ENCODE data around the gene CAB39.

CAB39 gene

GRCh38 chr2:230684270-230685168, 28.1 kb upstream of the CAB39 start:
- Histone ChIP-seq H3K27me3 (ENCODE audit: insufficient read depth, low read length) (no peaks in the 10 kb centered on the region), H3K27ac (ENCODE audit: low read depth, low read length) (no peak overlapping the region), H3K9ac (ENCODE audit: low read depth, low read length) (no peak overlapping the region), H3K36me3 (ENCODE audit: insufficient read depth, low read length) (no peaks in the 10 kb centered on the region), H3K4me1 (ENCODE audit: insufficient read depth, low read length) (peaks cover 7% of the 10 kb centered on the region; the same call in 1 of the 2 replicates), H3K4me3 (ENCODE audit: low read length) (no peak overlapping the region), H3K9me3 (ENCODE audit: insufficient read depth, low read depth, low read length) (no peaks in the 10 kb centered on the region)
- 88% methylated on average over 8 of the region's 8 CpGs for WGBS

GRCh38 chr2:230685178-230685577, 27.5 kb upstream of the CAB39 start:
- no peaks in the 10 kb centered on the region for H3K9me3 ChIP-seq (ENCODE audit: insufficient read depth, low read depth, low read length)
- no peak overlapping the region for H3K4me3 ChIP-seq (ENCODE audit: low read length)
- no peaks in the 10 kb centered on the region for H3K27me3 ChIP-seq (ENCODE audit: insufficient read depth, low read length)
- no peaks in the 10 kb centered on the region for H3K36me3 ChIP-seq (ENCODE audit: insufficient read depth, low read length)
- 78% methylated on average over 6 of the region's 6 CpGs for whole genome bisulfite sequencing
- H3K9ac ChIP-seq (ENCODE audit: low read depth, low read length): no peak overlapping the region
- peaks cover 7% of the 10 kb centered on the region; the same call in 1 of the 2 replicates for H3K4me1 ChIP-seq (ENCODE audit: insufficient read depth, low read length)
- H3K27ac ChIP-seq (ENCODE audit: low read depth, low read length): no peak overlapping the region

- Histone ChIP-seq H3K9me3 (ENCODE audit: insufficient read depth, low read depth, low read length) (no peaks in the 10 kb centered on the region), H3K27ac (ENCODE audit: low read depth, low read length) (no peak overlapping the region), H3K4me1 (ENCODE audit: insufficient read depth, low read length) (peaks cover 10% of the 10 kb centered on the region), H3K36me3 (ENCODE audit: insufficient read depth, low read length) (no peaks in the 10 kb centered on the region), H3K9ac (ENCODE audit: low read depth, low read length) (no peak overlapping the region), H3K27me3 (ENCODE audit: insufficient read depth, low read length) (no peaks in the 10 kb centered on the region), H3K4me3 (ENCODE audit: low read length) (no peak overlapping the region)
- WGBS: 78% methylated on average over 5 of the region's 5 CpGs
These were observed 25.1 kb upstream of the CAB39 start for GRCh38 chr2:230687498-230687897.

- Histone ChIP-seq H3K36me3 (ENCODE audit: insufficient read depth, low read length) (no peaks in the 10 kb centered on the region), H3K9ac (ENCODE audit: low read depth, low read length) (no peak overlapping the region), H3K27ac (ENCODE audit: low read depth, low read length) (no peak overlapping the region), H3K27me3 (ENCODE audit: insufficient read depth, low read length) (no peaks in the 10 kb centered on the region), H3K4me3 (ENCODE audit: low read length) (no peak overlapping the region), H3K4me1 (ENCODE audit: insufficient read depth, low read length) (peaks cover 10% of the 10 kb centered on the region), H3K9me3 (ENCODE audit: insufficient read depth, low read depth, low read length) (no peaks in the 10 kb centered on the region)
- WGBS: 88% methylated on average over 1 of the region's 2 CpGs
These were observed 24.2 kb upstream of the CAB39 start for GRCh38 chr2:230688490-230688889.

DNA sequence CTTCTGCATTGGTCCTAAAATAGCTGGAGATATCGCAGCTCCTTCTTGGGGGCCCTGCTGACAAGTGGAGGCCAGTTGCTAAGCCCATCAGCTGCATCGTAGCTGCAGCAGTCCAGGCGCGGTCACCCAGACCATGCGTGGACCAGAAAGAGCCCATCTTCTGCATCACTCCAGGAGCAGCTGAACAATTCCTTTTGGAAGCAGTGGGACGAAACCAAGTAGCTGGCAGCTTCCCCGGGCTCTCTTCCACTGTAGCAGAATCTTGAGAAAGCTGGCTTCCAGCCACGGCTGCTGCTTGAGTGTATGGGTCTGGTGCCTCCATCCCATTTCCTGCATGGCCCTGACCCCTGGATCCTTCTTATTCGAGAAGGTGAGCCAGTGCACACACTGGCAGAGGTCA, 22.2 kb upstream of the CAB39 start:
- WGBS: 93% methylated on average over 9 of the region's 9 CpGs
- Histone ChIP-seq H3K36me3 (ENCODE audit: insufficient read depth, low read length) (no peaks in the 10 kb centered on the region), H3K4me3 (ENCODE audit: low read length) (no peak overlapping the region), H3K4me1 (ENCODE audit: insufficient read depth, low read length) (peaks cover 10% of the 10 kb centered on the region), H3K9ac (ENCODE audit: low read depth, low read length) (no peak overlapping the region), H3K27me3 (ENCODE audit: insufficient read depth, low read length) (no peaks in the 10 kb centered on the region), H3K9me3 (ENCODE audit: insufficient read depth, low read depth, low read length) (no peaks in the 10 kb centered on the region), H3K27ac (ENCODE audit: low read depth, low read length) (no peak overlapping the region)

GRCh38 chr2:230691005-230691647, 21.5 kb upstream of the CAB39 start:
- H3K4me1 ChIP-seq (ENCODE audit: insufficient read depth, low read length): peaks cover 10% of the 10 kb centered on the region
- no peaks in the 10 kb centered on the region for H3K9me3 ChIP-seq (ENCODE audit: insufficient read depth, low read depth, low read length)
- H3K9ac ChIP-seq (ENCODE audit: low read depth, low read length): no peak overlapping the region
- WGBS: 52% methylated on average over 4 of the region's 4 CpGs
- H3K4me3 ChIP-seq (ENCODE audit: low read length): no peak overlapping the region
- H3K27me3 ChIP-seq (ENCODE audit: insufficient read depth, low read length): no peaks in the 10 kb centered on the region
- no peak overlapping the region for H3K27ac ChIP-seq (ENCODE audit: low read depth, low read length)
- H3K36me3 ChIP-seq (ENCODE audit: insufficient read depth, low read length): no peaks in the 10 kb centered on the region

- WGBS: 100% methylated on average over 1 of the region's 2 CpGs
- no peak overlapping the region for H3K4me3 ChIP-seq (ENCODE audit: low read length)
These were observed 19.9 kb upstream of the CAB39 start for GRCh38 chr2:230692760-230693159.

GRCh38 chr2:230693411-230693810, 19.2 kb upstream of the CAB39 start:
- Histone ChIP-seq H3K9me3 (ENCODE audit: insufficient read depth, low read depth, low read length) (no peaks in the 10 kb centered on the region), H3K27ac (ENCODE audit: low read depth, low read length) (no peak overlapping the region), H3K4me1 (ENCODE audit: insufficient read depth, low read length) (peaks cover 3% of the 10 kb centered on the region), H3K9ac (ENCODE audit: low read depth, low read length) (no peak overlapping the region), H3K27me3 (ENCODE audit: insufficient read depth, low read length) (no peaks in the 10 kb centered on the region), H3K4me3 (ENCODE audit: low read length) (no peak overlapping the region), H3K36me3 (ENCODE audit: insufficient read depth, low read length) (no peaks in the 10 kb centered on the region)
- WGBS: 97% methylated on average over 6 of the region's 6 CpGs

More at GRCh38 chr2:230692760-230693159, 19.9 kb upstream of the CAB39 start:
- Histone ChIP-seq H3K36me3 (ENCODE audit: insufficient read depth, low read length) (no peaks in the 10 kb centered on the region), H3K27me3 (ENCODE audit: insufficient read depth, low read length) (no peaks in the 10 kb centered on the region), H3K9me3 (ENCODE audit: insufficient read depth, low read depth, low read length) (no peaks in the 10 kb centered on the region), H3K4me1 (ENCODE audit: insufficient read depth, low read length) (peaks cover 6% of the 10 kb centered on the region), H3K27ac (ENCODE audit: low read depth, low read length) (no peak overlapping the region), H3K9ac (ENCODE audit: low read depth, low read length) (no peak overlapping the region)

DNA sequence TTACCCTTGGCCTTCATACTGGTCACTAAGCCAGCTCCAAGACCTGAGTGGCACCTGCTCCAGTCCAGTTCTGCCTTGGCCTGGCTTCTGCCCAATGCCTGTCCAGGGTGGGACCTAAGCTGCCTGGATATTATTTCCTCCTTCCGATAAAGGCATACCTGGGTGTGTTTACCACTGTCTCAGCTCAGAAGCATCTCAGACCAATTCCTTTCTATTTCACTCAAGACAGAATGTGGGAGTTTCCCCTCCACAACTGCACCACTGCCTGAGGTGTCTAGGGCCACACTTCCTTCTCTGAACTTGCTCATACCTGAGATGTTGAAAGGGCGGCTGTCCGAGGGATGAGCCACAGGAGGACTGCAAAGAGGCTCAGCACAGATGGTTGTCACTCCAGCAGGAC, 18.4 kb upstream of the CAB39 start:
- Histone ChIP-seq H3K4me3 (ENCODE audit: low read length) (no peak overlapping the region), H3K36me3 (ENCODE audit: insufficient read depth, low read length) (no peaks in the 10 kb centered on the region), H3K9ac (ENCODE audit: low read depth, low read length) (no peak overlapping the region), H3K27me3 (ENCODE audit: insufficient read depth, low read length) (no peaks in the 10 kb centered on the region), H3K27ac (ENCODE audit: low read depth, low read length) (no peak overlapping the region), H3K4me1 (ENCODE audit: insufficient read depth, low read length) (peaks cover 3% of the 10 kb centered on the region), H3K9me3 (ENCODE audit: insufficient read depth, low read depth, low read length) (no peaks in the 10 kb centered on the region)
- 93% methylated on average over 3 of the region's 3 CpGs for WGBS

GRCh38 chr2:230695551-230695950, 17.1 kb upstream of the CAB39 start:
- no peak overlapping the region for H3K27ac ChIP-seq (ENCODE audit: low read depth, low read length)
- H3K9me3 ChIP-seq (ENCODE audit: insufficient read depth, low read depth, low read length): no peaks in the 10 kb centered on the region
- H3K27me3 ChIP-seq (ENCODE audit: insufficient read depth, low read length): no peaks in the 10 kb centered on the region
- H3K4me3 ChIP-seq (ENCODE audit: low read length): no peak overlapping the region
- peaks cover 3% of the 10 kb centered on the region for H3K4me1 ChIP-seq (ENCODE audit: insufficient read depth, low read length)
- 87% methylated on average over 6 of the region's 6 CpGs for WGBS
- H3K36me3 ChIP-seq (ENCODE audit: insufficient read depth, low read length): no peaks in the 10 kb centered on the region
- H3K9ac ChIP-seq (ENCODE audit: low read depth, low read length): no peak overlapping the region

- Histone ChIP-seq H3K4me1 (ENCODE audit: insufficient read depth, low read length) (no peaks in the 10 kb centered on the region), H3K27ac (ENCODE audit: low read depth, low read length) (no peak overlapping the region), H3K9me3 (ENCODE audit: insufficient read depth, low read depth, low read length) (no peaks in the 10 kb centered on the region), H3K9ac (ENCODE audit: low read depth, low read length) (no peak overlapping the region), H3K27me3 (ENCODE audit: insufficient read depth, low read length) (no peaks in the 10 kb centered on the region), H3K4me3 (ENCODE audit: low read length) (no peak overlapping the region), H3K36me3 (ENCODE audit: insufficient read depth, low read length) (no peaks in the 10 kb centered on the region)
These were observed 16.0 kb upstream of the CAB39 start for GRCh38 chr2:230696670-230697069.

All from HUES64 (cell line).